ENCODE data around the gene APOL1. TPM values are rescaled to one million over a fixed set of nuclear protein-coding genes. Genes with fewer than 3 reads are reported as not detected.

The APOL1 gene
- total and polyA plus RNA-seq, 9 of the 15 experiments (the other 6 are each of a cell fraction or from before 2014, with no cell fraction given): 2.5 to 9.7 (median 5.6) TPM

DNA sequence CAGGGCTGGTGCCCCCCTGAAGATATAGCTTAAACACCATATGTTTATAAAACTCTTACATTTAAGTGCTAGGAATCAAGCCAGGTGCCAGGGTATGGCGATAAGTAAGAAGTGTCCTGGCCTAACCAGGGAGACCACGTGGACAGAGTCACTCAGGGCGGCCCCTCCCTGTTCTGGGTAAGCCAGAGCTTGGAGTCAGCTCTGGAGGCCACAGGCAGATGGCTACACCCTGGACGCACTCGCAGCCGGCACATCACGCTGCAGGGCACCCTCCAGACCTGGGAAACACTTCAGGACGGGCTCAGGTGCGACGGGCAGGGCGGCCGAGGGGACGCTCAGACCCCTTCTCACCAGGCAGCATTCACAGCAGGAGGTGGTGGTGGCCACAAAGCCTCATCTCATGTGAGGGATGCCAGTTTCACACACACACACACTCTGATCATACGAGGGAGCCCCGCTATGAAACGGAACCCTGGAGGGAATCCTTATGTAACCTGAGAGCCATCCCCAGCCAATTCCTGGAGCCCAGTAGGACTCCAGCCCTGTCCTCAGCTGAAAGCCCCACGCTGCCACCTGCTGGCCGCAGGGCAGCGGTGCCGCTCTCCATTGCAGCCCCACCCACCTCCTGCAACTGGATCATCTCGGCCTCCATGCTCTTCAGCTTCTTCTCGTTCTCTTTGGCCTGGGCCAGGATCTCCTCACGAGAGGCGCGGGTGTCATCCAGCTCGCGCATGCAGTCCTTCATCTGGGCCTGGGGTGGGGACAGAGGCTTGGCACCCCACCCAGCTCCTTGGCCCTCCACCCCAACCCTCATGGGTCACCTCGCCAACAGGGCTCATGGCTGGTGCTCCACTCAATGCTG, 33.4 kb downstream of the APOL1 start (continued):
- TF ChIP-seq NRF1 (conservative IDR thresholded peaks at IDR 0.05 in 1 of 2, IDR thresholded peaks at IDR 0.05 in 1 of 2) (peak in 1 of 2 experiments; percentile 39; a peak in 1 of 4 replicates), MYC (IDR thresholded peaks at IDR 0.05; ENCODE audit: low read depth, low read length) (0 out of 2 replicates have a peak, but pooled peaks have one; percentile 16), MYC (CRISPR knock-in tag; IDR thresholded peaks at IDR 0.05; ENCODE audit: borderline replicate concordance, low read depth) (no peak), KLF13 (tag; IDR thresholded peaks at IDR 0.05; ENCODE audit: borderline replicate concordance, low read depth) (0 out of 2 replicates have a peak, but pooled peaks have one; percentile 46), HCFC1 (IDR thresholded peaks at IDR 0.05; ENCODE audit: low read depth, low read length) (no peak), ZKSCAN1 (IDR thresholded peaks at IDR 0.05; ENCODE audit: low read depth, low read length) (peak; percentile 98), HDGF (IDR thresholded peaks at IDR 0.05) (peak; percentile 53)
- TF ChIP-seq, protein P1, sequence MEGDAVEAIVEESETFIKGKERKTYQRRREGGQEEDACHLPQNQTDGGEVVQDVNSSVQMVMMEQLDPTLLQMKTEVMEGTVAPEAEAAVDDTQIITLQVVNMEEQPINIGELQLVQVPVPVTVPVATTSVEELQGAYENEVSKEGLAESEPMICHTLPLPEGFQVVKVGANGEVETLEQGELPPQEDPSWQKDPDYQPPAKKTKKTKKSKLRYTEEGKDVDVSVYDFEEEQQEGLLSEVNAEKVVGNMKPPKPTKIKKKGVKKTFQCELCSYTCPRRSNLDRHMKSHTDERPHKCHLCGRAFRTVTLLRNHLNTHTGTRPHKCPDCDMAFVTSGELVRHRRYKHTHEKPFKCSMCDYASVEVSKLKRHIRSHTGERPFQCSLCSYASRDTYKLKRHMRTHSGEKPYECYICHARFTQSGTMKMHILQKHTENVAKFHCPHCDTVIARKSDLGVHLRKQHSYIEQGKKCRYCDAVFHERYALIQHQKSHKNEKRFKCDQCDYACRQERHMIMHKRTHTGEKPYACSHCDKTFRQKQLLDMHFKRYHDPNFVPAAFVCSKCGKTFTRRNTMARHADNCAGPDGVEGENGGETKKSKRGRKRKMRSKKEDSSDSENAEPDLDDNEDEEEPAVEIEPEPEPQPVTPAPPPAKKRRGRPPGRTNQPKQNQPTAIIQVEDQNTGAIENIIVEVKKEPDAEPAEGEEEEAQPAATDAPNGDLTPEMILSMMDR (IDR thresholded peaks at IDR 0.05 in 2 of 3, conservative IDR thresholded peaks at IDR 0.05 in 1 of 3; ENCODE audit: insufficient read depth in 2 of 3, low read depth in 1 of 3, low read length in 3 of 3): peak; percentile 84 to 93 (median 91)
- TF ChIP-seq, protein P2, sequence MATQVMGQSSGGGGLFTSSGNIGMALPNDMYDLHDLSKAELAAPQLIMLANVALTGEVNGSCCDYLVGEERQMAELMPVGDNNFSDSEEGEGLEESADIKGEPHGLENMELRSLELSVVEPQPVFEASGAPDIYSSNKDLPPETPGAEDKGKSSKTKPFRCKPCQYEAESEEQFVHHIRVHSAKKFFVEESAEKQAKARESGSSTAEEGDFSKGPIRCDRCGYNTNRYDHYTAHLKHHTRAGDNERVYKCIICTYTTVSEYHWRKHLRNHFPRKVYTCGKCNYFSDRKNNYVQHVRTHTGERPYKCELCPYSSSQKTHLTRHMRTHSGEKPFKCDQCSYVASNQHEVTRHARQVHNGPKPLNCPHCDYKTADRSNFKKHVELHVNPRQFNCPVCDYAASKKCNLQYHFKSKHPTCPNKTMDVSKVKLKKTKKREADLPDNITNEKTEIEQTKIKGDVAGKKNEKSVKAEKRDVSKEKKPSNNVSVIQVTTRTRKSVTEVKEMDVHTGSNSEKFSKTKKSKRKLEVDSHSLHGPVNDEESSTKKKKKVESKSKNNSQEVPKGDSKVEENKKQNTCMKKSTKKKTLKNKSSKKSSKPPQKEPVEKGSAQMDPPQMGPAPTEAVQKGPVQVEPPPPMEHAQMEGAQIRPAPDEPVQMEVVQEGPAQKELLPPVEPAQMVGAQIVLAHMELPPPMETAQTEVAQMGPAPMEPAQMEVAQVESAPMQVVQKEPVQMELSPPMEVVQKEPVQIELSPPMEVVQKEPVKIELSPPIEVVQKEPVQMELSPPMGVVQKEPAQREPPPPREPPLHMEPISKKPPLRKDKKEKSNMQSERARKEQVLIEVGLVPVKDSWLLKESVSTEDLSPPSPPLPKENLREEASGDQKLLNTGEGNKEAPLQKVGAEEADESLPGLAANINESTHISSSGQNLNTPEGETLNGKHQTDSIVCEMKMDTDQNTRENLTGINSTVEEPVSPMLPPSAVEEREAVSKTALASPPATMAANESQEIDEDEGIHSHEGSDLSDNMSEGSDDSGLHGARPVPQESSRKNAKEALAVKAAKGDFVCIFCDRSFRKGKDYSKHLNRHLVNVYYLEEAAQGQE (IDR thresholded peaks at IDR 0.05; ENCODE audit: borderline replicate concordance): peak; percentile 62
- TF ChIP-seq, protein P2 (CRISPR knock-in tag; IDR thresholded peaks at IDR 0.05; ENCODE audit: low read depth): no peak

All from K562 (cell line).